ENCODE results near the gene MYBPHL.

DNA sequence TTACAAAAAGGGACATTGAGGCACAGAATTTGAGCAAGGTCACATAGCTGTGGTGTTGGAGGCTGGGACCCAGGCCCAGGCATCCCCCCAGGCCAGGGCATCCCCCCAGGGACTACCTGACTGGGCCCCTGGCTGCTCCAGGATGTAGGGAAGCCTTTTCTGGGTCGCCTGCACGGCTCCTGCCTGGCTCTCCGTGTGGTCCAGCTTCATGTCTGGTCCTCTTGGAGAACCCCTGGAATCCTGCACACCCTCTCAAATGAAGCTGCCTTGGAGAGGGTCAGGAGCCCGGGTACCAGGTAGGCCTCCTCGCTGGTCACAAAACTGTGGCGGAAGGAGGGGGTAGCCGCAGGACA is 58.4 kb downstream of the MYBPHL start:
- TF ChIP-seq CTCF (conservative IDR thresholded peaks at IDR 0.05; ENCODE audit: low read depth, low read length) (no peak), EZH2 (IDR thresholded peaks at IDR 0.05; ENCODE audit: low read length, unreplicated experiment) (no peak)

All from PC-3 (cell line).